Hippocampal formation (tissue), 2 donors: ENCODE measurements around the gene PGLYRP2.
A peak's percentile ranks its signal among the peaks of the same experiment; 100 is the strongest.
"Not testable (repeated sequence)": the region's sequence is repeated elsewhere in the genome, so short reads cannot be mapped to it uniquely, and the experiment has no call there.

Source experiments
- DNase-seq, 2 donors: peaks; one replicate each; lab custom pipeline; 2025; lab: John Stamatoyannopoulos, UW

Gene PGLYRP2, protein sequence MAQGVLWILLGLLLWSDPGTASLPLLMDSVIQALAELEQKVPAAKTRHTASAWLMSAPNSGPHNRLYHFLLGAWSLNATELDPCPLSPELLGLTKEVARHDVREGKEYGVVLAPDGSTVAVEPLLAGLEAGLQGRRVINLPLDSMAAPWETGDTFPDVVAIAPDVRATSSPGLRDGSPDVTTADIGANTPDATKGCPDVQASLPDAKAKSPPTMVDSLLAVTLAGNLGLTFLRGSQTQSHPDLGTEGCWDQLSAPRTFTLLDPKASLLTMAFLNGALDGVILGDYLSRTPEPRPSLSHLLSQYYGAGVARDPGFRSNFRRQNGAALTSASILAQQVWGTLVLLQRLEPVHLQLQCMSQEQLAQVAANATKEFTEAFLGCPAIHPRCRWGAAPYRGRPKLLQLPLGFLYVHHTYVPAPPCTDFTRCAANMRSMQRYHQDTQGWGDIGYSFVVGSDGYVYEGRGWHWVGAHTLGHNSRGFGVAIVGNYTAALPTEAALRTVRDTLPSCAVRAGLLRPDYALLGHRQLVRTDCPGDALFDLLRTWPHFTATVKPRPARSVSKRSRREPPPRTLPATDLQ

GRCh38 chr19:15479391-15480345 is at the start of gene PGLYRP2:
Gene PGLYRP2, minus strand, starts transcription at chr19:15479501. Its CDS starts 130 bp downstream, at chr19:15479371.
- DNase-seq, result peak; percentile 5 to 47

GRCh38 chr19:15527705-15528104 is 48.4 kb upstream of the PGLYRP2 start:
- no peak for DNase-seq

GRCh38 chr19:15526408-15526807 is 47.1 kb upstream of the PGLYRP2 start:
- DNase-seq, result no peak

DNA sequence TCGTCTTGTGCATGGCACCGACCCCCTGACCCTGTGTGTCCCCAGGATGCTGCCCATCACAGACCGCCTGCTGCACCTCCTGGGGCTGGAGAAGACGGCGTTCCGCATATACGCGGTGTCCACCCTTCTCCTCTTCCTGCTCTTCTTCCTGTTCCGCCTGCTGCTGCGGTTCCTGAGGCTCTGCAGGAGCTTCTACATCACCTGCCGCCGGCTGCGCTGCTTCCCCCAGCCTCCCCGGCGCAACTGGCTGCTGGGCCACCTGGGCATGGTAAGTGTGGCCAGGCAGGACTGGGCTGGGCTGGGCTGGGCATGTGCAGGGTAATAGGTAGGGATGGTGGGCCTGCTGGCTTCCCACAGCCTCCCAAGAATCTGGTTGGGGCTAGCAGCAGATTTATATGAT is 46.0 kb upstream of the PGLYRP2 start:
- DNase-seq, result no peak

DNA sequence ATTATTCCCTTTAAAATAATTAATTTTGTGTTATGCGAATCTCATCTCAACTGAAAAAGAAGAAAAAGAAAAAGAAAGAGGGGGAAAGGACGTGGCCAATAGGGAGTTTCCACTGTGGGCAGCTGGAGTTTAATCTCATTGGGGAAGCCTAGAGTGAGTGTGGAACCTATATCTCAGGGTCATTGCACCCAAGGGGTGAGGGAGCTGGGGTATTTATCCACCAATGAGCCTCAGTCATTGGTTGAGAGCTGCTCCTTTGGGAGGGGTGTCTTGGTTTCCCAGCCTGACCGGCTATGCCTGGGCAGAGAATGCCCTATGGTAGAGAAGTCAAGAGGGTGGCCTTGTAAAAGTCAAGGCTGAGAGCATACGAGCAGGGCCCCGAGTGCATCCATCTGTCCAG is 45.5 kb upstream of the PGLYRP2 start:
- DNase-seq, result no peak

- no peak for DNase-seq
These were observed 40.2 kb upstream of the PGLYRP2 start for GRCh38 chr19:15519433-15519976.

DNA sequence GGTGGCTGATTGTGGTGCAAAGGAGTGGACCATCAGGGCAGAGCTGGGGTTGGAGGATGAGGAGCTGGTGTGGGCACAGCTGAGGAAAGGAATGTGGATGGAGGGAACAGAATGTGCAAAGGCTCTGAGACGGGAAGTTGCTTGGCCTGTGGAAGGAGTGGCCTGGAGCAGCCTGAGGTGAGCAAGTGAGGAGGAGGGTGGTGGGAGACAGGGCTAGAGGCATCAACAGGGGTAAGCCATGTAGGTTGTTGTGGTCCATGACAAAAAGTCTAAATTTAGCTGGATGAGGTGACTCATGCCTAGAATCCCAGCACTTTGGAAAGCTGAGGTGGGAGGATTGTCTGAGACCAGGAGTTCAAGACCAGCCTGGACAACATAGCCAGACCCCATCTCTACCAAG is 38.5 kb upstream of the PGLYRP2 start:
- no peak for DNase-seq

DNA sequence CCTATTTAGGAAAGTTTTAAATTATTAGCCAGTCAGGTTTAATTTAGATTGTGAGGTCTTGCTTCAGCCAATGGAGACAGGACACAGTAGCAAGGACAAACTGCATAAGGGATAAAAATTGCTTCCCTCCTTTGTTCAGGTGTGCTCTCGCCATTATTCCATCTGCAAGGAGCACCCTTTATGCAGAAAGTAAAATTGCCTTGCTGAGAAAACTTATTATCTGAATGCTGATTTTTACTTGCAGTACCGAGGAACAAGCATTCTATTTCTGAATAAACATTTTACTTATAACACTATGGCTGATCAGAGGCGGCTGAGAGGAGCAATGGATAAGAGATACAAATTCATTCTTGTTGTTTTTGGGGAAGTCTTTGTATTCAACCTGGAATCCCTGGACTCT is 37.1 kb upstream of the PGLYRP2 start:
- DNase-seq, result no peak

DNA sequence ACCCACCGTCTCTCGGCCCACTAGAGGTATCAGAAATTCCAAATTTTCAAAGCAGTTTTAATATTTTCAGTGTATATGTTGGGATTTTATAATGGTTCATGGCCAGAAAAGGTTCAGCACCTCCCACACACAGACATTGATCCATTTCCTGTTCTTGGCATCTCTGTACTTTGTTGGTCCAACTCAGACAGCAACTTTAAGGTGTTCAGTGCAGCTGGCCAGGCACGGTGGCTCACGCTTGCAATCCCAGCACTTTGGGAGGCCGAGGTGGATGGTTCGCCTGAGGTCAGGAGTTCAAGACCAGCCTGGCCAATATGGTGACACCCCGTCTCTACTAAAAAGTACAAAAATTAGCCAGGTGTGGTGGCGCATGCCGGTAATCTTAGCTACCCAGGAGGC is 35.9 kb upstream of the PGLYRP2 start:
- DNase-seq, result not testable (repeated sequence)

DNA sequence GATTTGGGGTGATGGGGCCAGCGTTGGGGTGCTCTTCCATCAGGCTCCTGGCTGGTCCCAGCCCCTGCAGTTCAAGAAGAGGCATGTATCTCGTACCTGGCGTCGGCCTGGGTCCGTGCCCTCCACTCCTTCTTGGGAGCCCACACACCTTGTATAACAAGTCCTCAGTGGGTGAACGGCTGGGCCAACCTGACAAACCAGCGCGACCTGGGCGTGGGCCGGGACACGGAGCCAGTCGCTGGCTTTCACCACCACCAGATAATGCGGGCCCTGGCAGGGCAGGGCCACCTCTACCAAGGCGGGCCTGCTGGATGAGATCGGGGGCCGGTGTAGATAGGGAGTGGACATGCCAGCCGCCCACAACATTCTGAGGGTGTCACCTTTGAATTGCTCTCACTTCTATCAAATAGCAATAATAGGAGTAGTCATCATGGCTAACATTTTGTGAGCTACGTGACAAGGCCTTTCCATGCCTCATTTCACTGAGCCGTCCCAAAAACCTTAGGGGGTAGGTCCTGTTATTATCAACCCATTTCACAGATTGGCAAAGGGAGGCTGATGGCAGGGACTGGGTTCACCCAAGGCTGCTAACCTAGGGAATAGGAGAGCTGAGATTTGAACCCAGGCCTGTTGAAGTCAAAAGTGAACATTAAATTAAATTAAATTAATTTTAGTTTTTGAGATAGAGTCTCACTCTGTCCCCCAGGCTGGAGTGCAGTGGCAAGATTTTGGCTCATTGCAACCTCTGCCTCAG is 32.5 kb upstream of the PGLYRP2 start:
- no peak for DNase-seq

GRCh38 chr19:15508035-15508710 is 28.9 kb upstream of the PGLYRP2 start, which contains the start of gene CYP4F22:
Gene CYP4F22, plus strand, starts transcription at chr19:15508525. Its CDS starts 16,812 bp downstream, at chr19:15525337.
- DNase-seq, result no peak

GRCh38 chr19:15507068-15508034 is 28.1 kb upstream of the PGLYRP2 start:
- DNase-seq, result no peak

GRCh38 chr19:15506074-15506571 is 26.8 kb upstream of the PGLYRP2 start:
- no peak for DNase-seq

GRCh38 chr19:15502264-15502663 is 23.0 kb upstream of the PGLYRP2 start:
- DNase-seq, result no peak

- DNase-seq, result no peak
These were observed 22.3 kb upstream of the PGLYRP2 start for GRCh38 chr19:15501596-15501995.

- DNase-seq, result no peak
These were observed 19.6 kb upstream of the PGLYRP2 start for GRCh38 chr19:15498910-15499309.

DNA sequence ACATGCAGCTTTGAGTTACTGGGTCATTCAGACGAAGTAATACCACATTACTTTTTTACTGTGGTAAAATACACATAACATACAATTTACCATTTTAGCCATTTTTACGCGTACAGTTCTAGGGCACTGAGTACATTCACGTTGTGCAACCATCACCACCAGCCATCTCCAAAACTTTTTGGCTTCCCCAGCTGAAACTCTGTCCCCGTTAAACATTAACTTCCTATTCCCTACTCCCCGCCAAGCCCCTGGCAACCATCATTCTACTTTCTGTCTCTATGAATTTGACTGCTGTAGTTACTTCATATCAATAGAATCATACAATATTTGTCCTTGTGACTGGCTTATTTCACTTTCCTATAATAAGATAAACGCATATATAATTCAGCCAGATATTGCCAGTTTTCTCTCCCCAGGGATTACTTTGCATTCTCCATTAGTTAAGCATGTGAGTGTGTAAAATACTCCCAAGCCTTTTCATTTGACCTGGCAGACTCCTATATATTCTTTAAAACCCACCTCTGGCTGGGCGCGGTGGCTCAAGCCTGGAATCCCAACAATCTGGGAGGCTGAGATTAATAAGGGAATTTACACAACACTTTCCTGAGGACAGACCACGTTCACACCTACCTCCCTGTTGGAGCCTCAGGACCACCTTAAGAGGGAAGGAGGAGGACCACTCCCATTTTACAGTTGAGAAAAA is 19.0 kb upstream of the PGLYRP2 start:
- DNase-seq, result no peak

DNA sequence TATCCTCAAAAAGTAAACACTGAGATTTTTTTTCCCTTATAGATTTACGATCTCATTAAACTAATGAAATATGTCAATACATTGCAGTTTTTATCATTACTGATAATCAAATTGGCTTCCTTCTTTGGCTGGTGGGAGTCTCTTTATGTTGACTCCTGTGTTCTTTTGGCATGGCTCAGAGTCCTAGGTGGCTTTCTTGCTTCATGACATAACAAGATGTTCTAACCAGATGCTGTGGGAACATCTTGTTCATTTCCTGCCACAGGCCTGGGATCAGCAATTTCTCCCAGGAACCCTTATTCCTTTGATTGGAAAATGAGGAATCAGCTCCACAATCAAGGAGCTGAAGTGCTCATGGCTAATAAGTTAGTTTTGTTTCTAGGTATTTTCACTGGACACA is 15.8 kb upstream of the PGLYRP2 start:
- DNase-seq, result no peak
